ENCODE results near the gene BICC1.

The BICC1 gene

DNA sequence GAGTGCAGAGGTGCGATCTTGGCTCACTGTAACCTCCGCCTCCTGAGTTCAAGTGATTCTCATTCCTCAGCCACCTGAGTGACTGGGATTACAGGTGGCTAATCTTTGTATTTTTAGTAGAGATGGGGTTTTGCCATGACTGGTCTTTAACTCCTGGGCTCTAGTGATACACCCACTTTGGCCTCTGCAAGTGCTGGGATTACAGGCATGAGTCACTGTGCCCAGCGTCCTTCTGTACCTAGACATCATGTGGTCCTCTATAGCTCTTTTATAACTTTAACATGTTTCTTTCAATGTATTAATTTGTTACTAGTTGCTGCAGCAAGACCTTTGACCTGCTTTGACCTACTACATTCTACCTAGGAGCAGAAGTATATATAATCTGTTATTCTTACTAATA is 38.7 kb upstream of the BICC1 start:
- H3K27ac ChIP-seq, result no peak overlapping the region
- no peaks in the 10 kb centered on the region for H3K4me1 ChIP-seq (ENCODE audit: low read depth, poor library complexity, severe bottlenecking)
- TF ChIP-seq CTCF (conservative IDR thresholded peaks at IDR 0.05; ENCODE audit: low read depth, low read length), result no peak
- H3K4me2 ChIP-seq, result no peak overlapping the region
- H3K36me3 ChIP-seq (ENCODE audit: insufficient read depth), result no peaks in the 10 kb centered on the region
- no peaks in the 10 kb centered on the region for H3K27me3 ChIP-seq (ENCODE audit: insufficient read depth, low read depth)
- H3K9ac ChIP-seq, result no peak overlapping the region
- H3K4me3 ChIP-seq (IDR thresholded peaks at IDR 0.05; ENCODE audit: insufficient read depth, low read depth, low read length), result no peak overlapping the region
- H4K20me1 ChIP-seq (ENCODE audit: insufficient read depth), result no peaks in the 10 kb centered on the region
- H2AFZ ChIP-seq (ENCODE audit: low read depth), result no peak overlapping the region
- no peaks in the 10 kb centered on the region for H3K79me2 ChIP-seq (ENCODE audit: insufficient read depth, low read depth)

DNA sequence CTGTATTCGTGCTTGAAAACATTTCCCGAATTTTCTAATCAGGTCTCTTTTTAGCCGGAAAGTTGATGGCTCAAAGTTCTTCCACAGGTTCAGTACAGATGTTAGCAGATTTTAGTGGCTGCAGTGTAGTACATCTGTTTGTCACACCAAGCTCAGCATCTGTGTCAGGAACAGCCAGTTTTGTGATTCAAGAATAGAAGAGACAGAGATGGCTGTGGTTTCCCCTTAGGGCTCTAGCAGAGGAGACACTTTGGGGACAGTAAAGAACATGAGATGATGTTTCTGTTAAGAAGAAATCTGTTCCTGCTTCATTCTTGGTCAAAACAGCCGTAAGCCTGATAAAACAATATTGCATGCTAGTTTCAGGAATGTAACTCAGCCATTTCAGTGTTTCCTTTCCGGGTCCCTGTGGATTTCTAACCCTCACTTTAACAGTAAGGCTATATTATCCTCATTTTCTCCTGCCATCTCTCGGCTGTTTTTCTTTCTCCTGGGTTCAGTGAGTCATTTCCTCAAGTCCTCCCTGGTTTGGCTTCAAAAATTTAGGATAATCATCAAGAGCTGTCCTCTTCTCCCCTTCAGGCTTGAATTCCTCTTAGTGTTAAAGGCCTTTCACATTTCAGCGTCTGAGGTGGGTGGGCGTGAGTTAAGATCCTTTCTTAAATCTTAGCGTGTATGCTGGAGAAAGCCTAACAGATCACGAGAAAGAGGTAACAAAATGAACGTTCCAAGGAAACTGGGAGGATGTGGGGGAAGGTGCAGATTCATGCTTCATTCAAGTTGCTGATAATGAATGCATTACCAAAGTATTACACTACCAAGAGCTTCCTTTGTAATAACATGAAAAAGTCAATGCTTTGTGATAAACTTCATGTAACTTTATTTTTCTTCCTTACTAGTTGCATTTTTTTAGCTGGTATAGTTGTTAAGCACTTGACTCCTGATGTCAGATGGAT is 37.1 kb upstream of the BICC1 start:
- H3K4me1 ChIP-seq (ENCODE audit: low read depth, poor library complexity, severe bottlenecking), result no peaks in the 10 kb centered on the region
- no peak overlapping the region for H3K4me3 ChIP-seq (IDR thresholded peaks at IDR 0.05; ENCODE audit: insufficient read depth, low read depth, low read length)
- H3K27ac ChIP-seq, result no peak overlapping the region

GRCh38 chr10:58477122-58477521 is 35.5 kb upstream of the BICC1 start:
- Histone ChIP-seq H3K27me3 (ENCODE audit: insufficient read depth, low read depth) (no peaks in the 10 kb centered on the region), H3K79me2 (ENCODE audit: insufficient read depth, low read depth) (no peaks in the 10 kb centered on the region), H3K36me3 (ENCODE audit: insufficient read depth) (no peaks in the 10 kb centered on the region), H3K4me2 (no peak overlapping the region), H3K27ac (no peak overlapping the region), H2AFZ (ENCODE audit: low read depth) (no peak overlapping the region), H3K9ac (no peak overlapping the region), H3K4me1 (ENCODE audit: low read depth, poor library complexity, severe bottlenecking) (no peaks in the 10 kb centered on the region), H3K4me3 (IDR thresholded peaks at IDR 0.05; ENCODE audit: insufficient read depth, low read depth, low read length) (no peak overlapping the region), H4K20me1 (ENCODE audit: insufficient read depth) (no peaks in the 10 kb centered on the region)
- TF ChIP-seq CTCF (conservative IDR thresholded peaks at IDR 0.05; ENCODE audit: low read depth, low read length), result no peak

More for the DNA sequence above, 37.1 kb upstream of the BICC1 start:
- TF ChIP-seq CTCF (conservative IDR thresholded peaks at IDR 0.05; ENCODE audit: low read depth, low read length), result no peak
- Histone ChIP-seq H4K20me1 (ENCODE audit: insufficient read depth) (no peaks in the 10 kb centered on the region), H2AFZ (ENCODE audit: low read depth) (no peak overlapping the region), H3K4me2 (no peak overlapping the region), H3K9ac (no peak overlapping the region), H3K27me3 (ENCODE audit: insufficient read depth, low read depth) (no peaks in the 10 kb centered on the region), H3K79me2 (ENCODE audit: insufficient read depth, low read depth) (no peaks in the 10 kb centered on the region), H3K36me3 (ENCODE audit: insufficient read depth) (no peaks in the 10 kb centered on the region)

DNA sequence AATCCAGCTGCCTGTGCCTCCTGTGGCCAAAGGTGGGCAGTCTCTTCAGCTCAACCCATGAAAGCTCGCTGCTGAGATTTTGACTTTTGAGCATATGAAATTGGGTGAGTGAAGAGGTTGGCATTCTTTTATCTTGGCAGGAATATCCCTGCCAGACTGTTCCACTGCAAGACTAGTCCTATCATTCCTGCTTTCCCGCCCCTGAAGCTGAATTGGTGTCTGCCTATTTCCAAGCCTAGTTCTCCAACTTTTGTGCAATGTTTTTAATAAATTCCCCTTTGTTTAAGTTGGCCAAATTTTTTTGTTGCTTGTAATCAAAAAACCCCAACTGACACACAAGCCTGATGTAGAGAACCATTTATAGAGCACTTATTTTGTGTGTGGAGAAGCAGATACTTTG is 34.8 kb upstream of the BICC1 start:
- H3K27me3 ChIP-seq (ENCODE audit: insufficient read depth, low read depth), result no peaks in the 10 kb centered on the region
- H2AFZ ChIP-seq (ENCODE audit: low read depth), result no peak overlapping the region
- no peak for TF ChIP-seq CTCF (conservative IDR thresholded peaks at IDR 0.05; ENCODE audit: low read depth, low read length)
- H3K4me3 ChIP-seq (IDR thresholded peaks at IDR 0.05; ENCODE audit: insufficient read depth, low read depth, low read length), result no peak overlapping the region
- H4K20me1 ChIP-seq (ENCODE audit: insufficient read depth), result no peaks in the 10 kb centered on the region
- no peaks in the 10 kb centered on the region for H3K4me1 ChIP-seq (ENCODE audit: low read depth, poor library complexity, severe bottlenecking)
- H3K9ac ChIP-seq, result no peak overlapping the region
- H3K36me3 ChIP-seq (ENCODE audit: insufficient read depth), result no peaks in the 10 kb centered on the region
- no peak overlapping the region for H3K4me2 ChIP-seq
- H3K27ac ChIP-seq, result no peak overlapping the region
- no peaks in the 10 kb centered on the region for H3K79me2 ChIP-seq (ENCODE audit: insufficient read depth, low read depth)

Data from KMS-11 (cell line).